Gastroesophageal sphincter (tissue), 2 donors: Measurements from ENCODE around the gene IGHMBP2.

Experiments
- EP300 ChIP-seq: sonication (generic); formaldehyde crosslinking; IDR thresholded peaks from one replicate; pipeline ENCODE4 v1.6.1; 2017; ENCODE audit warnings: antibody characterized with exemption, mild to moderate bottlenecking
- POLR2A ChIP-seq, 2 donors: fragments of 450-650 bp; IDR thresholded peaks; one replicate each; pipeline ENCODE4 v1.6.1; 2017; ENCODE audit warnings: antibody characterized with exemption in 2 of 2, mild to moderate bottlenecking in 2 of 2, moderate library complexity in 1 of 2

- TF ChIP-seq POLR2A (IDR thresholded peaks at IDR 0.05) (no peak), EP300 (no peak)
These were observed 24.6 kb downstream of the IGHMBP2 start for GRCh38 chr11:68928136-68928880.
